Parathyroid adenoma (tissue), 2 donors: Measurements from ENCODE around the gene LEMD1.

ENCODE experiments used
- H2AFZ ChIP-seq: fragments of 300-600 bp; sonication (generic); one replicate; pipeline ENCODE4 v1.7.0; 2017; ENCODE audit warnings: antibody characterized with exemption, mild to moderate bottlenecking
- H3K27ac ChIP-seq: fragments of 300-600 bp; sonication (generic); one replicate; pipeline ENCODE4 v1.7.0; 2017
- H3K27me3 ChIP-seq: fragments of 300-600 bp; sonication (generic); one replicate; pipeline ENCODE4 v1.7.0; 2017; ENCODE audit warnings: low read length; ENCODE audit not compliant: control insufficient read depth, insufficient read depth
- H3K36me3 ChIP-seq: fragments of 300-600 bp; sonication (generic); one replicate; pipeline ENCODE4 v1.7.0; 2017; ENCODE audit warnings: low read length; ENCODE audit not compliant: control insufficient read depth, insufficient read depth
- H3K4me1 ChIP-seq: fragments of 300-600 bp; sonication (generic); one replicate; pipeline ENCODE4 v1.7.0; 2017; ENCODE audit warnings: control low read depth
- H3K4me2 ChIP-seq: fragments of 300-600 bp; sonication (generic); one replicate; pipeline ENCODE4 v1.7.0; 2017; ENCODE audit warnings: low read length
- H3K4me3 ChIP-seq: fragments of 300-600 bp; sonication (generic); one replicate; pipeline ENCODE4 v1.7.0; 2017; ENCODE audit warnings: low read depth, low read length
- H3K79me2 ChIP-seq: fragments of 300-600 bp; sonication (generic); one replicate; pipeline ENCODE4 v1.7.0; 2017; ENCODE audit warnings: control low read depth
- H3K9ac ChIP-seq: fragments of 300-600 bp; sonication (generic); one replicate; pipeline ENCODE4 v1.7.0; 2017; ENCODE audit warnings: mild to moderate bottlenecking
- H3K9me3 ChIP-seq: fragments of 300-600 bp; sonication (generic); one replicate; pipeline ENCODE4 v1.7.0; 2017; ENCODE audit warnings: low read length; ENCODE audit not compliant: control insufficient read depth
- TF ChIP-seq, protein P1 (sequence below): fragments of 300-600 bp; sonication (generic); IDR thresholded peaks from one replicate; pipeline ENCODE4 v1.7.0; 2017; ENCODE audit warnings: antibody characterized with exemption, mild to moderate bottlenecking
- donor health status: primary hyperparathyroidism.

The LEMD1 gene

GRCh38 chr1:205438213-205439158 lies 16.6 kb upstream of the LEMD1 start:
- Histone ChIP-seq H3K4me1 (peaks cover 10% of the 10 kb centered on the region), H3K79me2 (no peaks in the 10 kb centered on the region), H2AFZ (no peak overlapping the region), H3K9me3 (no peaks in the 10 kb centered on the region), H3K27me3 (no peaks in the 10 kb centered on the region), H3K27ac (peak overlapping the region; percentile 31), H3K4me2 (no peak overlapping the region), H3K36me3 (no peaks in the 10 kb centered on the region), H3K9ac (no peak overlapping the region), H3K4me3 (no peak overlapping the region)
- TF ChIP-seq, protein P1, sequence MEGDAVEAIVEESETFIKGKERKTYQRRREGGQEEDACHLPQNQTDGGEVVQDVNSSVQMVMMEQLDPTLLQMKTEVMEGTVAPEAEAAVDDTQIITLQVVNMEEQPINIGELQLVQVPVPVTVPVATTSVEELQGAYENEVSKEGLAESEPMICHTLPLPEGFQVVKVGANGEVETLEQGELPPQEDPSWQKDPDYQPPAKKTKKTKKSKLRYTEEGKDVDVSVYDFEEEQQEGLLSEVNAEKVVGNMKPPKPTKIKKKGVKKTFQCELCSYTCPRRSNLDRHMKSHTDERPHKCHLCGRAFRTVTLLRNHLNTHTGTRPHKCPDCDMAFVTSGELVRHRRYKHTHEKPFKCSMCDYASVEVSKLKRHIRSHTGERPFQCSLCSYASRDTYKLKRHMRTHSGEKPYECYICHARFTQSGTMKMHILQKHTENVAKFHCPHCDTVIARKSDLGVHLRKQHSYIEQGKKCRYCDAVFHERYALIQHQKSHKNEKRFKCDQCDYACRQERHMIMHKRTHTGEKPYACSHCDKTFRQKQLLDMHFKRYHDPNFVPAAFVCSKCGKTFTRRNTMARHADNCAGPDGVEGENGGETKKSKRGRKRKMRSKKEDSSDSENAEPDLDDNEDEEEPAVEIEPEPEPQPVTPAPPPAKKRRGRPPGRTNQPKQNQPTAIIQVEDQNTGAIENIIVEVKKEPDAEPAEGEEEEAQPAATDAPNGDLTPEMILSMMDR, result peak; percentile 67

- TF ChIP-seq, protein P1, result no peak
- H3K9ac ChIP-seq, result no peak overlapping the region
- H2AFZ ChIP-seq, result no peak overlapping the region
- H3K4me1 ChIP-seq, result peaks cover 10% of the 10 kb centered on the region
- H3K4me3 ChIP-seq, result no peak overlapping the region
- no peak overlapping the region for H3K4me2 ChIP-seq
- no peak overlapping the region for H3K27ac ChIP-seq
- H3K79me2 ChIP-seq, result no peaks in the 10 kb centered on the region
- no peaks in the 10 kb centered on the region for H3K36me3 ChIP-seq
- H3K9me3 ChIP-seq, result no peaks in the 10 kb centered on the region
- H3K27me3 ChIP-seq, result no peaks in the 10 kb centered on the region
Observed at GRCh38 chr1:205437570-205437969, 15.7 kb upstream of the LEMD1 start.

- no peak overlapping the region for H3K27ac ChIP-seq
- no peaks in the 10 kb centered on the region for H3K79me2 ChIP-seq
- no peaks in the 10 kb centered on the region for H3K9me3 ChIP-seq
- H3K9ac ChIP-seq, result no peak overlapping the region
- no peaks in the 10 kb centered on the region for H3K36me3 ChIP-seq
- TF ChIP-seq, protein P1, result no peak
- H2AFZ ChIP-seq, result no peak overlapping the region
- H3K4me1 ChIP-seq, result peaks cover 10% of the 10 kb centered on the region
- no peak overlapping the region for H3K4me3 ChIP-seq
- H3K4me2 ChIP-seq, result no peak overlapping the region
- H3K27me3 ChIP-seq, result no peaks in the 10 kb centered on the region
Observed at GRCh38 chr1:205436776-205437410, 15.0 kb upstream of the LEMD1 start.

DNA sequence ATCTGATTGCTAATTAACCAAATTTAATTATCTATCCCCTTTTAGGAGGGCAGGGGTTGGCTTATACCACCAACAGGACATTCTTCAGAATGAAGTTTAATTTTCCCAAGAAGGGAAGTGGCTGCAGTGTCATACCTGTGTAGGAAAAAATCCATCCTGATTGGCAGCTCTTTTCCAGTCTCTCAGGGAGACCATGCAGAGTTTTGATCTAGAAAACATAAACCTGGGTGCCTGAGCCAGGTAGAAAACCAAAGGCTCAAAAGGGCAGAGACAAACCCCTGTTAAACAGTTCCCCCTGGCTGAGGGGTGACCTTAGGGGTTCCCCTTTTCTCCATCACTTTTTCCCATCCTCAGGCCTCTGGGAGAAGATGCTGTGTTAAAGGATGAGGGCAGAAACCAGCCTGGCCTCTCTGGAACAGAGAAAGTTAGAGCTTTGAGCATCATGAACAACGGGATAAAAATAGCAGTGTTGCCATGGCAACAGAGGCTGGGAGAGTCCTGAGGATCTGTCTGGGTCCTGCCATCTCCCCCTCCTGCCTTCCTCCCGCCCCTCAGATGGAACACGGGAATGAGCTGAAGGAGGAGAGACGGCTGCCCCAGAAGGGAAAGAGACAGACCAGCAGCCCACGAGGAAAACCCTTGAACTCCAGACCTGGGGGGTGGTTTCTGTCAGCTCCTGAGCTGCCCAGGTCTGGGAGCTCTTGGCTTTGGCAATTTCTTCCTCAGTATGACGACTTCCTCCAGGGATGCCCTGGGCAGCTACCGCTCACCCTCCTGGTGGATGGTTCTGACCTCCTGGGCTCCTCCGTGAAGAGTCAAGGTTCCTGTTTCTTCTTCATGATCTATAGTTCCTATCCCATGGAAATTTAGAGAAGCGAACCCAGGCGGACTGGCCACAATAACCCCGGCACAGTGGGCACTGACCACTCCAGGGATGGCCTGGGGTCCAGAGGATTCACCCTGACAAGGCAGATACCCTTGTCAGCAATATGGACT lies 14.0 kb upstream of the LEMD1 start:
- TF ChIP-seq, protein P1, result no peak
- Histone ChIP-seq H3K36me3 (no peaks in the 10 kb centered on the region), H3K27ac (no peak overlapping the region), H3K4me1 (peaks cover 9% of the 10 kb centered on the region), H3K79me2 (no peaks in the 10 kb centered on the region), H3K27me3 (no peaks in the 10 kb centered on the region), H3K4me2 (no peak overlapping the region), H3K9me3 (no peaks in the 10 kb centered on the region), H3K4me3 (no peak overlapping the region), H2AFZ (no peak overlapping the region), H3K9ac (no peak overlapping the region)
